ENCODE data around the gene GBA2. TPM values are rescaled to one million over a fixed set of nuclear protein-coding genes. Genes with fewer than 3 reads are reported as not detected.

Gene GBA2
- total RNA-seq, 1 donor = 31.1 TPM

DNA sequence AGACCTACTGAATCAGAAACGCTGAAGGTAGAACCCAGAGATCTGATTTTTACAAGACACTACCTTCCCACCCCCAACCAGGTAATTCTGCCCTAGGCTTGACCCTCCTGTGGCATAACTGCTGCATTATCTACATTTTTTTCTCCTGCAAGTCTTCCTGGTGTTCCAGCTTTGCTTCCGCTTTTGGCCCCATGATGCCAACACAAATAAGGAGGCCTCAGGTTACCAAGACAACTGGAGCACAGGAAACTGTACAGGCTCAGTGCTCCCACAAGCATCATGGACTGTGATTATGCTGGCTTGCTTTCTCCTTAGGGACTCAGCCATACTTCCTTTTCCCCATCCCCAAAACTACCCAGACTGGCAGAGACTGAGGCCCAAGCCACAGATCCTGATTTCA is 11.6 kb upstream of the GBA2 start:
- peak overlapping the region; percentile 8 for H3K4me2 ChIP-seq (ENCODE audit: insufficient read depth, low read length)
- no peak overlapping the region for H3K27ac ChIP-seq (ENCODE audit: low read depth, low read length)
- TF ChIP-seq, protein P1, sequence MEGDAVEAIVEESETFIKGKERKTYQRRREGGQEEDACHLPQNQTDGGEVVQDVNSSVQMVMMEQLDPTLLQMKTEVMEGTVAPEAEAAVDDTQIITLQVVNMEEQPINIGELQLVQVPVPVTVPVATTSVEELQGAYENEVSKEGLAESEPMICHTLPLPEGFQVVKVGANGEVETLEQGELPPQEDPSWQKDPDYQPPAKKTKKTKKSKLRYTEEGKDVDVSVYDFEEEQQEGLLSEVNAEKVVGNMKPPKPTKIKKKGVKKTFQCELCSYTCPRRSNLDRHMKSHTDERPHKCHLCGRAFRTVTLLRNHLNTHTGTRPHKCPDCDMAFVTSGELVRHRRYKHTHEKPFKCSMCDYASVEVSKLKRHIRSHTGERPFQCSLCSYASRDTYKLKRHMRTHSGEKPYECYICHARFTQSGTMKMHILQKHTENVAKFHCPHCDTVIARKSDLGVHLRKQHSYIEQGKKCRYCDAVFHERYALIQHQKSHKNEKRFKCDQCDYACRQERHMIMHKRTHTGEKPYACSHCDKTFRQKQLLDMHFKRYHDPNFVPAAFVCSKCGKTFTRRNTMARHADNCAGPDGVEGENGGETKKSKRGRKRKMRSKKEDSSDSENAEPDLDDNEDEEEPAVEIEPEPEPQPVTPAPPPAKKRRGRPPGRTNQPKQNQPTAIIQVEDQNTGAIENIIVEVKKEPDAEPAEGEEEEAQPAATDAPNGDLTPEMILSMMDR (IDR thresholded peaks at IDR 0.05; ENCODE audit: extremely low read depth, low read depth, low read length) = no peak
- H3K79me2 ChIP-seq (ENCODE audit: insufficient read depth, low read length) = no peaks in the 10 kb centered on the region
- no peak for DNase-seq (ENCODE audit: insufficient read length, low spot score, missing footprints)
- no peak overlapping the region for H3K4me3 ChIP-seq (ENCODE audit: insufficient read depth, low read length)
- H4K20me1 ChIP-seq (ENCODE audit: insufficient read depth, low read length) = peaks cover 2% of the 10 kb centered on the region
- no peaks in the 10 kb centered on the region for H3K9me3 ChIP-seq (ENCODE audit: low read depth, low read length)
- peak overlapping the region; percentile 47 for H2AFZ ChIP-seq (ENCODE audit: low read length)
- H3K4me1 ChIP-seq (ENCODE audit: insufficient read depth, low read length) = peaks cover 29% of the 10 kb centered on the region
- no peaks in the 10 kb centered on the region for H3K27me3 ChIP-seq (ENCODE audit: insufficient read depth, low read length)
- no peaks in the 10 kb centered on the region for H3K36me3 ChIP-seq (ENCODE audit: insufficient read depth, low read length)

GRCh38 chr9:35759795-35760194 is 10.8 kb upstream of the GBA2 start:
- Histone ChIP-seq H2AFZ (ENCODE audit: low read length) (no peak overlapping the region), H3K79me2 (ENCODE audit: insufficient read depth, low read length) (no peaks in the 10 kb centered on the region), H3K4me2 (ENCODE audit: insufficient read depth, low read length) (no peak overlapping the region), H3K4me3 (ENCODE audit: insufficient read depth, low read length) (no peak overlapping the region), H3K9me3 (ENCODE audit: low read depth, low read length) (no peaks in the 10 kb centered on the region), H3K27me3 (ENCODE audit: insufficient read depth, low read length) (no peaks in the 10 kb centered on the region), H3K4me1 (ENCODE audit: insufficient read depth, low read length) (peaks cover 29% of the 10 kb centered on the region), H3K27ac (ENCODE audit: low read depth, low read length) (no peak overlapping the region), H4K20me1 (ENCODE audit: insufficient read depth, low read length) (peaks cover 2% of the 10 kb centered on the region), H3K36me3 (ENCODE audit: insufficient read depth, low read length) (peaks cover 4% of the 10 kb centered on the region)
- DNase-seq (ENCODE audit: insufficient read length, low spot score, missing footprints) = no peak
- TF ChIP-seq, protein P1 (IDR thresholded peaks at IDR 0.05; ENCODE audit: extremely low read depth, low read depth, low read length) = no peak

- Histone ChIP-seq H3K27ac (ENCODE audit: low read depth, low read length) (no peak overlapping the region), H3K36me3 (ENCODE audit: insufficient read depth, low read length) (peaks cover 4% of the 10 kb centered on the region), H4K20me1 (ENCODE audit: insufficient read depth, low read length) (peaks cover 2% of the 10 kb centered on the region), H3K27me3 (ENCODE audit: insufficient read depth, low read length) (no peaks in the 10 kb centered on the region), H3K9me3 (ENCODE audit: low read depth, low read length) (no peaks in the 10 kb centered on the region), H2AFZ (ENCODE audit: low read length) (no peak overlapping the region), H3K4me3 (ENCODE audit: insufficient read depth, low read length) (no peak overlapping the region), H3K79me2 (ENCODE audit: insufficient read depth, low read length) (no peaks in the 10 kb centered on the region), H3K4me1 (ENCODE audit: insufficient read depth, low read length) (peaks cover 29% of the 10 kb centered on the region), H3K4me2 (ENCODE audit: insufficient read depth, low read length) (peak overlapping the region; percentile 77)
- TF ChIP-seq, protein P1 (IDR thresholded peaks at IDR 0.05; ENCODE audit: extremely low read depth, low read depth, low read length) = no peak
- DNase-seq (ENCODE audit: insufficient read length, low spot score, missing footprints) = no peak
Observed at GRCh38 chr9:35758475-35759050, 9.5 kb upstream of the GBA2 start.

GRCh38 chr9:35757892-35758275 is 8.9 kb upstream of the GBA2 start:
- Histone ChIP-seq H3K4me1 (ENCODE audit: insufficient read depth, low read length) (peaks cover 29% of the 10 kb centered on the region), H3K4me2 (ENCODE audit: insufficient read depth, low read length) (peak overlapping the region; percentile 77), H3K27ac (ENCODE audit: low read depth, low read length) (no peak overlapping the region), H3K4me3 (ENCODE audit: insufficient read depth, low read length) (no peak overlapping the region), H3K79me2 (ENCODE audit: insufficient read depth, low read length) (no peaks in the 10 kb centered on the region), H3K9me3 (ENCODE audit: low read depth, low read length) (no peaks in the 10 kb centered on the region), H2AFZ (ENCODE audit: low read length) (no peak overlapping the region), H3K36me3 (ENCODE audit: insufficient read depth, low read length) (peaks cover 8% of the 10 kb centered on the region), H4K20me1 (ENCODE audit: insufficient read depth, low read length) (peaks cover 2% of the 10 kb centered on the region), H3K27me3 (ENCODE audit: insufficient read depth, low read length) (no peaks in the 10 kb centered on the region)
- no peak for DNase-seq (ENCODE audit: insufficient read length, low spot score, missing footprints)
- TF ChIP-seq, protein P1 (IDR thresholded peaks at IDR 0.05; ENCODE audit: extremely low read depth, low read depth, low read length) = no peak

All from osteoblast (primary cell).